ENCODE data around the gene NTRK3.
"Not testable (repeated sequence)": the region's sequence is repeated elsewhere in the genome, so short reads cannot be mapped to it uniquely, and the experiment has no call there.

Gene NTRK3

GRCh38 chr15:88115486-88116152, 140.9 kb downstream of the NTRK3 start:
- DNase-seq = no peak

- no peak for DNase-seq
Measured at GRCh38 chr15:88113613-88114308, 142.8 kb downstream of the NTRK3 start.

DNA sequence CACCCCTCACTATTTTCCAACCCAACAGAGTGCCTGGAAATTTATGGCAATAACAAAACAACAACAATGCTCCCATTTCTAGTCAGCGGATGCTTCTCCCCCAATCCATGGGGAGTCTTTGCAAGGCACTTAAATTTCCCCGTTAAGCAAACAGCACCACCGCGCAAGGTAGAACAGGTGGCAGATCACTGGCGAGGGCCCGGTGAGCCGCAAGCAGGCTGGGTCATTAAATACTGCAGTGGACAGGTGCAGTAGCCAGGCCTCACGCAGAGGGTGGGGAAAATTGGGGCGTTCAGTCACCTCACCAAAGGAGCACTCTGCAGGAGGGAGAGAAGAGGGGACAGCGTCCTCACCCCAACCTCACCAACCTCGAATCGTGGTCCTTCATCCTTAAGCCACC, 147.5 kb downstream of the NTRK3 start:
- DNase-seq = no peak

- DNase-seq = no peak
Measured at GRCh38 chr15:88108477-88108876, 148.1 kb downstream of the NTRK3 start.

DNA sequence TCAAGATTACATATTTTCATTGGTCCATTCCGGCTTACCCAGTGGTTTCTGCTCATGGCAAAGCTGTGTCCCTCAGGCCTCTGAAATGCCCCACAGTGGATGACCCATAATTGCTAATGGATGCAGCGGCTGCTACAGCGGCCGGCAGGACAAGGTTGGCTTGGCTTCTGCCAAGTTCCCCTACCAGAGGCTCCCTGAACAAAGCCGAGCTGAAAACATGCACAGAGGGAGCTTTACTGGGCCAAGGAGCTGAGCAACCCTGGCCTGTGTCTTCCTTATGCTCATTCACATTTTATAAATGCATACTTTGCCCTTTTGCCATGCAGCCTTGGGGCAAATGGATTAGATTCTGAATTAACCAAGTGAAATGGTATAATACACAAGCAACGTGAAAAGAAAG, 150.5 kb downstream of the NTRK3 start:
- DNase-seq = no peak

GRCh38 chr15:88104357-88104756, 152.2 kb downstream of the NTRK3 start:
- DNase-seq = no peak

DNA sequence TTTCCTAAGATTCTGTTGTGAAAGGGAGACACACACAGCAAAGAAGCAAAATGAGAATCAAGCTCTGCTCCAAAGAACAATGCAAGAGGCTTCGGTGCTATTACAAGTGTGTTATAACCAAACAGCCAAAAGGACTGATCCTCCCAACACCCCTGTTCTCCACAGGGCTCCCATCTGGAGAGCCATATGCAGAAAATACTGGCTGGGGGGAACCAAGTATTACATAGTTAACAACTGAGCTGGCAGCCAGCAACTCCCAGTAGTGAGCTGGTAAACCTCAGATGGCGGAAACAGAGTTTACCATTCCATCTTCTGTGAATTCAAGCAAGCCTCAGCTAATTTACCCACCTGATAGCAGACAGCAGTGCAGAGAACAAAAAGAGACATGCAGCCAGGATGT, 156.4 kb downstream of the NTRK3 start:
- no peak for DNase-seq

DNA sequence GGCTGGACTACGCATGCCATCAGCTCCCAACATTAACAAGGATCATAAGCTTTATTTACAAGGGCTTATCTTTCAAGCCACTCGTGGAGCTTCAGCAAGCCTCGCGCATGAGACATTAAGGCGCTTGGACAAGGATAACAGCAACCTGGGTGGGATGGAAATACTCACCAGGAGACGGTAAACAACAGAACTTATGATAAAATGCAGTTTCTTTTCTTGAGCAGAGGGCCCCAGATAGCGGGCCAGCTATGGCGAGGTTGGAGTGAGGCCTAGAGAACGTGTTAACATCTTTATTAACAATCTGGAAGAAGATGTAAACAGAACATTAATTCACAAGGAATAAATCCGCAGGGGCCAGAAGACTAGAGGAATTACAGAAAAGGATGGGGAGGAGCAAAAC, 158.2 kb downstream of the NTRK3 start:
- no peak for DNase-seq

- DNase-seq = no peak
Measured at GRCh38 chr15:88091444-88092016, 165.0 kb downstream of the NTRK3 start.

GRCh38 chr15:88090481-88091011, 166.0 kb downstream of the NTRK3 start:
- DNase-seq = no peak

DNA sequence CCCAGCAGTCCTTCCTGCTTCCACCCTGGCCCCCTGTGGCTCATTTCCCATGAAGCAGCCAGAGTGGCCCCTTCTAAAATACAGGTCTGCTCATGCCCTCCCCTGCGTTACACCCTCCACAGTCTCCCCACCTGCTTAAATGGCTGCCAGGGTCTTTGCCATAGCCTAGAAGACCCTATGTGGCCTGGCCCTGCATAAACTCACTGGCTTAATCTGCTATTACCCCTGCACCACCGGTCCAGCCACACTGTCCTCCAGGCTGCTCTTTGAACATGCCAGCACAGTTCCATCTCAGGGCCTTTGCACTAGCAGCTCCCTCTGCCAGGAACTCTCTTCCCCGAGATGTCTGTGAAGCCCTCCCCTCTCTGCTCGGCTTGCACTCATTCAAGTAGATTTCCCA, 166.8 kb downstream of the NTRK3 start:
- no peak for DNase-seq

- DNase-seq = no peak
Measured at GRCh38 chr15:88089024-88089620, 167.4 kb downstream of the NTRK3 start.

DNA sequence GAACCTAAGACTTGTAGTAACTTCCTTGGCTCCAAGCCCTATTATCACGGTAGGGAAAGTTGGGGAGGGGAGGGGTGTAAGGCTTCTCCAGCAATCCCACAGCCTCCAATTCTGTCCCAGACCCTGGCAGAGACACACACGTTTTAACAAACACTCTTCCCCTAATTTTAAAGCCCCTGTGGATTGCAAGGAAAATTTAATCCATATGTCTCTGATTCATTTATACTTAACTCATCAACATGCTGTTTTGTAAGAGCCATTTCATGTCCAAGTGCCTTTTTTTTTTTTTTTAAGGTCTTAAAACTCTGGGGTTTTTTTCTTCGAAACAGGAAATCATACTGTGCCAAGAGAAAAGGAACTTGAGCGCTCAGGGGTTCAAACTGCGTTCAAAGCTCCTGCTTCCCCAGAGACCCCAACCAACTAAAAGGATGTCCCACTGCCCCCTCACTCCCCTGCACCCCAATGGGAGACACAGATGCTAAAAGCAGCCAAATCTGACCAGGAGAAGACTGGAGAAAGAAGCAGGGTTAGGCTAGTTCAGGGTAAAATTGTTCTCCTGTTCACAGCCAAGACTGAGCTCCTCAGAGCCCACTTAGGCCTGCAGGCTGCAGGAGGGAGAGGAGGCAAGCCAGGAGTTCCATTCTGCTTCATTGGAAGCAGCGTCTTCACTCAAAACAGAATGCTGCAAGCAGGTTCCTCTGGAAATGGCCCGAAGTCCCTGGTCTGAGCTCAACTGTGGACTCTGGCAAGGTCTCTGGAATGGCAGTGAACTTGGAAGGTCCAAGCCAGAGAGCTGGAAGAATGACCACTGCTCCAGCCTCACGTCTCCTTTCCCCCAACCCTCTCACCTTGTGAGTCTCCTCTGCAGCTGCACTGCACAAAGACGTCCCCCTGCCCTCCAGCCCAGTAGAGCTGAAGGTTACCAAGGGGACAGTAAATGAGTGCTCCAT, 172.5 kb downstream of the NTRK3 start:
- DNase-seq = no peak

DNA sequence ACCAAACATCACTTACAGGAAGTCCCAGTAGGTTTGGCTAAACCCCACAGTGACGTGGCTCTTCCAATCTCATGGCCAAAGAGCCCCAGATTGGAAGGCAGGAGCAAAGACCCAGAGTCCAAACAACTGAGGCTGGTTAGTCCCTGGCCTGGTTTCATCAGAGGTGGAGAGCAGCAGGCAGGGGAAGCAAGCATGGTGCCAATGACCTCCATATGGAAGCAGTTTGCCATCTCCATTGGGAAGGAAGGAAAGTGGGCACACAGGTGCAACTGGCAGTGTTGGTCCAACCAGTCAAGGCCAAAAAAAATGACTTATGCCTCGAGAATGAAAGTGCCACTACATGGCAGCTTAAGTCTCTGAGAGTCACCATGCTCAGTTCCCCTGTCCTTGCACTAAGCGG, 175.9 kb downstream of the NTRK3 start:
- DNase-seq = no peak

- no peak for DNase-seq
Measured at GRCh38 chr15:88077296-88078020, 179.1 kb downstream of the NTRK3 start.

DNA sequence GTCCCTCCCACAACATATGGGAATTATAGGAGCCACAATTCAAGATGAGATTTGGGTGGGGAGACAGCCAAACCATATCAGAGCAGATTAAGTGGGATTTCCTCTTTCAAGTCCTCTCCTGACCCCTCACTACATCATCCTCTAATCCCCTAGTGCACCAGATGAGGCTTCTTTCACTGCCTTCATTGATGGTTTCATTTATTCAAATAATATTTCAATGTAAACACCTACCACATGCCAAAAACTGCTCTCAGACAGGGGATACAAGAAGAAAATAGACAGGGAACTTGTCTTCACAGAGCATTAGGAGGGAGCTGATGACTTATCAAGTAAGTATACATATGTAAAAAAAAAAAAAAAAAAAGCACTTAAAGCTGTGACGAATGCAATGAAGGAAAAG, 180.2 kb downstream of the NTRK3 start:
- no peak for DNase-seq

DNA sequence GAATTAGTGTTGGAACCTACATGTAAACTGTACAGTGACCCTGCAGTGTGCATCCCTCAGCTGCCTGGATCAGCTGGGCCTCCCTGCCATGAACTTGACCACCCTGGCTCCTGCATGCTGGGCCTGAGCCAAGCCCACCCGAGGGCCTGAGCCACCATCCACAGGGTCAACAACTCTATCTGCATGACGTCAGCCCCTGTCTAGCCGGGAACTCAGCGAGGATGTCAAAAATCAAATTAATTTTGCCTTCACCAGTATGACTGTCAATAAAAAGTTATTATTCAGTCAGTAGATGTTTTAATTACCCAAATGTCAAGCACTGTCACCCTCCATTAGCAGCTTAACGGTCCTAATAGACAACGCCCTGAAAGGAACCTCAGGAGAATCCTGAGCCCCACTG, 181.4 kb downstream of the NTRK3 start:
- DNase-seq = no peak

DNA sequence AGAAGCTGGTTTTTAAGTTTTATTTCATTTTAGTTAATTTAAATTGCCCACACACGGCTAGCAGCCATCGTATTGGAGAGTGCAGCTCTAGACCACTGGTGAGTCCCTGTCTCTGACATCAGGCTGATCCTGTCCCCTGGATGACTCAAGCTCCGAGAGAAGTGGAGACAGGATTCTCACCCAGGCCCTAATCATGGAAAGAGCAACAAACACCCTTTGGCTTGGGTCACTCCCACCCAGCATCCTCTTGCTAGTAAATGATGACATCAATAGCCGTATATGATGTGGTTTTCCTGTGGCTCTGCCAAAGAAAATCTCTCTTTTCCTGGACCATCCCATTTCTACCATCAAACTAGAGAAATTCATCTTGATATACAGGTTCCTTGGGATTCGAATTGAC, 182.2 kb downstream of the NTRK3 start:
- no peak for DNase-seq

DNA sequence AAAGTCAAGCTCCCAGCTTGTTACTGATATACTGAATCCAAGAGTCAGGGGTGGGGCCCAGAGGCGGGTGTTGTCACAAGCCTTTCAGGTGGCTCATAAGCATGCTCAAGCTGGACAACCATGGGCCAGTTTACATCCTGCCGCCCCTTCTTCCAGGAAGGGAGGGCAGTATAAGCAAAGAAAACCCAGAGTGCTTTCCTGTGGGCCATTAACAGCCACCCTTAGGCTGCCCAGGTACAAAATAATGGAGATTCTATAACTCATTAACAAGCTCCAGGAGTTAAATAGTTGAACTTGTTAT, 183.2 kb downstream of the NTRK3 start:
- no peak for DNase-seq

DNA sequence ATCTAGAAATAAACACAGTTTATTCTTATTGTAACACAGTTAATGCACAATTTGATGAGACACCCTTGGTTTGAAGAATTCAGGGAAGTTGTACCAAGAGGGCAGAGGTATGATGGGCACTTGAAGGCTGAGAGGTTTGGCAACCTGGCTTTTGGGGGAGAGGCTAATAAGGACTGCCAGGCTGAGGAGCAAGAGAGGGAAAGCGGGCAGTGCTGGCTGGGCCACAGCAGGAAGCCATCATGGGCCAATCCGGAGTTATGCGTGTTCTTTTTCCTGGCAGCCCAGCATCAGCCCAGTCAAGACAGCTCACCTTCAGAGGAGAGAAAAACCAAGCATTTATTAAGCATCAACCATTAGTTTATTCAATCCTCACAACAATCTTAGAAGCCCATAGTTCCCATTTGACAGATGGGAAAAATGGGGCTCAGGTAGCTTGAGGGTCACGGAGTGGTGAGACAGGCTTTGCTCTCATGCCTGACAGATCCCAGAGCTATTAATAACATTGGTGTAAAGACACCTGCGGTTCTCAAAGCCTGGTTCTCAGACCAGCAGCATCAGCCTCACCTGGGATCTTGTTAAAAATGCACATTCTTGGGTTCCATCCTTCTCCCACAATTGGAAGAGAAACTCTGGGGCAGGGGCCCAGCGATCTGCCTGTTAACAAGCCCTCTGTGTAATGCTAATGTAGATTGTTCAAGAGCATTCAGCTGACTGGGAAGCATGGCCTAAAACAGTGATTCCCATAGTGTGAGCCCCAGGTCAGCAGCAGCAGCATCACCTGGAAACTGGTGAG, 183.7 kb downstream of the NTRK3 start:
- DNase-seq = no peak

- not testable (repeated sequence) for DNase-seq
Measured at GRCh38 chr15:88072133-88072532, 184.4 kb downstream of the NTRK3 start.
